IPS-18a (cell line): Measurements from ENCODE around the gene TCEA3.

Experiments
- H3K27ac ChIP-seq: one replicate; pipeline ENCODE4 v1.5.1; 2013; ENCODE audit warnings: low read length
- H3K27me3 ChIP-seq: one replicate; pipeline ENCODE4 v1.6.1; 2013; ENCODE audit warnings: mild to moderate bottlenecking, low read length; ENCODE audit not compliant: control insufficient read depth, insufficient read depth
- H3K36me3 ChIP-seq: one replicate; pipeline ENCODE4 v1.6.1; 2013; ENCODE audit warnings: low read depth, low read length; ENCODE audit not compliant: control insufficient read depth
- H3K4me1 ChIP-seq: one replicate; pipeline ENCODE4 v1.6.1; 2013; ENCODE audit warnings: low read depth, low read length; ENCODE audit not compliant: control insufficient read depth
- H3K4me3 ChIP-seq: one replicate; pipeline ENCODE4 v1.5.1; 2013; ENCODE audit warnings: low read length
- H3K9ac ChIP-seq: one replicate; pipeline ENCODE4 v1.6.1; 2013; ENCODE audit warnings: mild to moderate bottlenecking, low read length, moderate library complexity
- H3K9me3 ChIP-seq: one replicate; pipeline ENCODE4 v1.6.1; 2013; ENCODE audit warnings: low read depth, low read length; ENCODE audit not compliant: control insufficient read depth

The TCEA3 gene

DNA sequence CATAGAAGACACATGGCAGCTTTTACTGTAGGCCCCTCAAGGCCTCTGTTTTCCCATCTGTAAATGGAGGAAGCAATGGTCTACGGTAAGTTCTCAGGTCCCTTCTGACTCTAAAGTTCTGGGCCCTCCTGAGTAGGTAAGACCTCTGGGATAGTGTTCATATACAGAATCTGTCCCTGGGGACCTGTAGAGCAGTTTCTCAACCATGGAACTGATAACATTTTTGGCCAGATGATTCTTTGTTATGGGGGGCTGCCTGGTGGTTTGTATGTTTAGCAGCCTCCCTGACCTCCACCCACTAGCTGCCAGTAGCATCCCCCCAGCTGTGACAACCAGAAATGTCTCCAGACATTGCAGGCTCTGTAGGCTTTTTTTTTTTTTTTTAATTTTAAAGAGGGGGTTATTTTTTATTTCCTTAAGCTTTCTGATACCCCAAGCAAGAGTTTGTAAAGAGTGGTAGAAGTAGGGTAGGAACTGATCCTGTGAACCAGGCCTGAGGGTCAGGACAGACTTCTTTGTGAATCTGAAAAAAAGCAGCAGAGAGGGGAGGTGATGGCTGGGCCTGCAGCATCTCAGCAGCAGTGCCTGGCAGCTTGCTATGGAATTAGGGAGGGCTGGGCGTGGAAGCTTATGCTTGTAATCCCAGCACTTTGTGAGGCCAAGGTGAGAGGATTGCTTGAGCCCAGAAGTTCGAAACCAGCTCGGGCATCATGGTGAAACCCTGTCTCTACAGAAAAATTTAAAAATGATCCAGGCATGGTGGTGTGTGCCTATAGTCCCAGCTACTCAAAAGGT lies 20.2 kb upstream of the TCEA3 start:
- H3K36me3 ChIP-seq, result peaks cover 17% of the 10 kb centered on the region
- no peaks in the 10 kb centered on the region for H3K9me3 ChIP-seq
- H3K4me3 ChIP-seq, result no peak overlapping the region
- H3K9ac ChIP-seq, result no peak overlapping the region
- no peaks in the 10 kb centered on the region for H3K4me1 ChIP-seq
- no peaks in the 10 kb centered on the region for H3K27me3 ChIP-seq
- H3K27ac ChIP-seq, result no peak overlapping the region

DNA sequence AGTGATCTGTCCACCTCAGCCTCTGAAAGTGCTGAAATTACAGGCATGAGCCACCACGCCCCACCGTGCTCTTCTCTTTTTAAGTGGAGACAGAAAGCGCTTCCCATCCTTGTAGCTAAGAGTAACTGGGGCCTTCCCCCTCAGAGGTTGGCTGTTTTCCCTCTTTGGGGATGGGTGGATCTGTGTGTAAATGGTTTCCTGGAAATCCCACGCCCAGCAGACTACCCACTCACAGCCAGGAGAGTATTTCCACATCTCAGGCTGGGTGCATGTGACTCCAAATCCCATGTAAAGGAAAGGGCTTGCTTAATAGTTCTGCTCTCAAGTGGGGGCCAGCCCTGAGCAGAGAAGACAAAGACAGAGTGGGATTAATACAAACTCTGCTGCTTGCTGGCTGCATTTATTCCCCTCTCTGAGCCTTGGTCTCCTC lies 19.6 kb upstream of the TCEA3 start:
- Histone ChIP-seq H3K27me3 (no peaks in the 10 kb centered on the region), H3K9me3 (no peaks in the 10 kb centered on the region), H3K4me3 (no peak overlapping the region), H3K9ac (no peak overlapping the region), H3K27ac (no peak overlapping the region), H3K4me1 (no peaks in the 10 kb centered on the region), H3K36me3 (peaks cover 15% of the 10 kb centered on the region)

DNA sequence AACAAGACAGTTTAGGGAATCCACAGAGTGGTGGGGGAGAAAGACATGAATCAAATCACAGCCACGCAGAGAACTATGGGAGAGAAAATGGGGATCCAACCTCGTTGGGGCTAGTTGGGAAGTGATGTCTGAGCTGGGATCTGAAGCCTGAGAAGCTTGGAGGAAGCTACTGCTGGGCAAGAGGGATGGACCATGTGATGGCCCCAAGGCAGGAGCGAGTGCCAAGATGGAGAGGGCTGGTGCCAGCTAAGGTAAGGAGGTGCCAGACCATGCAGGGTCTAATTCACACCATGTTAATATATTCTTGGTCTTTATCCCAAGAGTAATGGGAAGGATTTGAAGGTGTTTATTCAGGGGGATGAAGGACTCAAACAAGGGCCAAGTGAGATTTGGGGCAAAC lies 18.2 kb upstream of the TCEA3 start:
- Histone ChIP-seq H3K36me3 (peaks cover 19% of the 10 kb centered on the region), H3K27me3 (no peaks in the 10 kb centered on the region), H3K9ac (no peak overlapping the region), H3K4me3 (no peak overlapping the region), H3K27ac (no peak overlapping the region), H3K9me3 (no peaks in the 10 kb centered on the region), H3K4me1 (no peaks in the 10 kb centered on the region)

DNA sequence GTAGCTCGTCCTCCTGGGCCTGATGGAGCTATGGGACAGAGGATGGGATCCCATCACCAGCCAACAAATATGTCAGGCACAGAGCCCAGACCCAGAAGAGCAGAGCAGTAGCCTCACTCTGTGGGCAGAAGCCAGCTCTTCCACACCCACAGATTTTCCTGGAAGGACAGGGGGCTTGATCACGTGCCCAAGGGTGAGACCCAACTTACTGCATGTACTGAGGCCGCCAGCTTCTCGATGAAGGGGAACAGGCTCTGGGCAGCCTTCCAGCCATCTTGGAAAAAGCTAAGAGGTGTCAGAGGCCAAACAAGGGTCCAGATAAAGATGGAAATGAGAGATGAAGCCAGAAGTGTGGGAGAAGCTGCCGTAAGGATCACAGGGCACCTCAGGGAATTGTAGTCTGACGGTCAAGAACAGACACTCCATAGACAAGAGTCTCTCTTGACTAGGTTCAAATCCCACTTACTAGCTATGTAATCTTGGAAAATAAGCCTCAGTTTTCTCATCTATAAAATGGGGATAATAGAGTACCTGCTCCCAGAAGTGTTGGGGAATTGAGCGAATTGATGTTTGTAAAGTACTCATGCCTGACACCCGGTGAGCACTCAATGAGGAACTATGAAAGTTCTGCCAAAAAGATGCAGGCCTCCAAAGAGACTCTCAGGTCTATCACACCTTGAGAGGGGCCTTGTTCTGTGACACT lies 17.0 kb upstream of the TCEA3 start:
- no peak overlapping the region for H3K9ac ChIP-seq
- H3K27ac ChIP-seq, result no peak overlapping the region
- no peak overlapping the region for H3K4me3 ChIP-seq
- H3K36me3 ChIP-seq, result peaks cover 19% of the 10 kb centered on the region
- H3K27me3 ChIP-seq, result no peaks in the 10 kb centered on the region
- H3K9me3 ChIP-seq, result no peaks in the 10 kb centered on the region
- H3K4me1 ChIP-seq, result no peaks in the 10 kb centered on the region

DNA sequence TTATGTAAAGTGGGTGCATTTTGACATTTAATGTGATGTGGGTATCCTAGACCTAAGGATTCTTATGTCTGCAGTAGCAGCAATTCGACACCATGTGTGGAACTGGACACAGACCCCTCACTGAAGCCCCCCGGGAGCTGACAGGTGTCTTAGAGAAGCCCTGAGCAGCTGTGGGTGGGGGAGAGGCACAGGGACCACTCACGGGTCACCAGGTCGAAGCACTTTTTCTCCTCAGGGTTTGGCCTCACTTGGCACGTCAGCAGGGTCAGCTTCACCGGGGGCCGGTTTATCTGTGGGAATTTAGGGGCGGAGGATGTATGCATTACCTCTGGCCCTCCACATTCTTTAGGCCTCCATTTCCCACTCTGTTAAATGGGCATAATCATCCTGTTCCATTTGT lies 14.0 kb upstream of the TCEA3 start:
- no peak overlapping the region for H3K4me3 ChIP-seq
- no peak overlapping the region for H3K9ac ChIP-seq
- no peaks in the 10 kb centered on the region for H3K4me1 ChIP-seq
- peaks cover 37% of the 10 kb centered on the region for H3K36me3 ChIP-seq
- H3K27me3 ChIP-seq, result no peaks in the 10 kb centered on the region
- H3K9me3 ChIP-seq, result no peaks in the 10 kb centered on the region
- H3K27ac ChIP-seq, result no peak overlapping the region

DNA sequence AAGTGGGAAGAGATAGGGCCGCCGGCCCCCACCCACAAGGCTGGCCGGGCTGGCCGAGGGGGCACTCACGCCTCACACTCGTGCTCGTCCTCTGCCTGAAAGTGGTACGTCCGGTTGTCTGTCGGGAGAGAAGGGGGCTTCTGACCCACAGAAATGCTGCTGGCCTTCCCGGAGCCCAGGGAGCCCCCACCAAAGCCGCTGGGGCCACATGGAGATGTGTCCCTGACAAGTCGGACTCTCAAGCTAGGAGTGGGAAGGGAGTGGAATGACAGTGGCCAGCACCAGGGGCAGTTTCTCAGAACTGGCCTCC lies 12.8 kb upstream of the TCEA3 start:
- peaks cover 44% of the 10 kb centered on the region for H3K36me3 ChIP-seq
- no peaks in the 10 kb centered on the region for H3K9me3 ChIP-seq
- H3K27me3 ChIP-seq, result no peaks in the 10 kb centered on the region
- peak overlapping the region; percentile 34 for H3K4me3 ChIP-seq
- H3K27ac ChIP-seq, result no peak overlapping the region
- H3K9ac ChIP-seq, result no peak overlapping the region
- H3K4me1 ChIP-seq, result no peaks in the 10 kb centered on the region

DNA sequence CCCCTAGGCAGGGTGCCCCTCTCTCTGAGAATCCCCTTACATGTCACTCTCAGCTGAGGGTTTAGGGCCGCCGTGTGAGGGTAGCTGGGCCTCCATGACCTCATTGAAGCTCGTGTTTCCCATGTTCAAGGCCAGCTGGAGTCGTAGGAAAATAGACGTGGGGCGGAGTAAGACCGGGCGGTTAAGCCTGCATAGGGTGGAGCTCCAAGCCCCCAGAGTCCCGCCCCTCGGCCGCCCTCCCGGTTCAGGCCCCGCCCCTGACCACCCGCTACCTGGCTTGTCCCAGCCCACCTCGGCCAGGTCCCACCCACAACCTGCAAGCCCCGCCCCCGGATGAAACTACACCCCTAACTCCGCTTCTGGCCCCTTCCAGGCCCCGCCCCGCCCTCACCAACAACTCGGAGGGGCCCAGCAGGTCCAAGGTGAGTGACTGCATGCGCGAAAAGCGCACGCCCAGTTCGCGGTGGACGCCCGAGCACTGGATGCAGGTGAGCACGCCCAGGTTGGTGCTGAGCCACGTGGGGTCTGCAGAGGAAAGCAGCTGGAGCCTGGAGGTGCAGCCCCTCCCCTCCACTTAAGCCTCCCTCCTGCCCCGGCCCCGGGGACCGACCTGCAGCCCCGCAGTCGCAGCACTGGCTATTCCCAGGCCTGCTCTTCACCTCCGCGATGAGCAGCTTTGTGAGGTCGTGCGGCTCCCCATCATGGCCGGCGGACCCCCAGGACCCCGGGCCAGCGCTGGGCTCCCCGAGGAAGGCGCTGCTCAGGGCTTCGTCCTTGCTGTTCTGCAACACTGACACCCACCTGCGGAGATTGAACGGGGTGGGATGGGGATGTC lies 12.2 kb upstream of the TCEA3 start:
- Histone ChIP-seq H3K9me3 (no peaks in the 10 kb centered on the region), H3K4me3 (peak overlapping the region; percentile 34), H3K9ac (no peak overlapping the region)

DNA sequence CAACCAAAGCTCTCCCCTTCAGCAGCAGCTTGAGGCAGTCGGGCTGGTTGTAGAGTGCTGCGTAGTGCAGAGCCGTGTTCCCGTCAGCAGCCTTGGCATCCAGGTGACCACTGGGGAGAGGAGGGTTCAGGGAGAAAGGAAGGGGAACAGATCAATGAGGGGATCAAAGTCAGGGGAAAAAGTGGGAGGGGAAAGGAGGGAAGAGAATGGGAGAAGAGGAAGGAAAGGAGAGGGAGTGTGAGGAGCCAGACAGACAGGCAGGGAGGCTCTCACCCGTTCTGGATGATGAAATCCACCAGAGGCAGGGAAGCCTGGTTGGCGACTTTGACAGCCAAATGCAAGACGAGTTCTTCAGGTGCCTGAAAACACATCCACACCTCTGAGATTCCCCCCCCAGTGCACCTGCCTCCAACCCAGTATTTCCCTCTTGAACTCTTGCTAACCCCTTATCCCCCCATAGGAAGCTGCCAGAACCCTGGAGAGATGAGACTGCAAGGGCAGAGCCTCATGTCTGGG lies 9.8 kb upstream of the TCEA3 start:
- Histone ChIP-seq H3K4me3 (no peak overlapping the region), H3K27ac (no peak overlapping the region), H3K36me3 (peaks cover 46% of the 10 kb centered on the region), H3K4me1 (no peaks in the 10 kb centered on the region), H3K9me3 (no peaks in the 10 kb centered on the region), H3K9ac (no peak overlapping the region), H3K27me3 (no peaks in the 10 kb centered on the region)

More for the DNA sequence above, 12.2 kb upstream of the TCEA3 start:
- H3K27me3 ChIP-seq, result no peaks in the 10 kb centered on the region
- no peaks in the 10 kb centered on the region for H3K4me1 ChIP-seq
- H3K36me3 ChIP-seq, result peaks cover 40% of the 10 kb centered on the region
- no peak overlapping the region for H3K27ac ChIP-seq

DNA sequence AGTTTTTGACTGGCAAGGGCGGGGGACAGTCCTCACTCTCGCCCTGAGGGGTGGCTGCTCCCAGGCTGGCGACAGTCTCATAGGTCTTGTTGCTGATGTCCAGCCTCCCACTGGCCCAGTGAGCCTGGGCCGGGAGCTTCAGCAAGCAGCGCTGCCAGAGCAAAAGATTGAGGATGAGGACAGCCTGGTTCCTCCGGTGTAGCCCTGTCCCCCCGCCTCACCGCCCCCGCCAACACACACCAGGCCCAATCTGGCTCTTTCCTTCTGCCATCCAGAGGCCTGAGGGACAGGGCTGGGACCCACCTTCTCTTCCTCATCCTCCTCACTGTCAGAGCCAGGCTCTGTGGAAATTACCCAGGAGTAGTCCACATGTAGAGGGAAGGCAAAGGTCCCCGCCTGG lies 8.6 kb upstream of the TCEA3 start:
- Histone ChIP-seq H3K9me3 (no peaks in the 10 kb centered on the region), H3K36me3 (peaks cover 44% of the 10 kb centered on the region), H3K27ac (no peak overlapping the region), H3K27me3 (no peaks in the 10 kb centered on the region), H3K4me1 (no peaks in the 10 kb centered on the region), H3K9ac (no peak overlapping the region), H3K4me3 (no peak overlapping the region)

DNA sequence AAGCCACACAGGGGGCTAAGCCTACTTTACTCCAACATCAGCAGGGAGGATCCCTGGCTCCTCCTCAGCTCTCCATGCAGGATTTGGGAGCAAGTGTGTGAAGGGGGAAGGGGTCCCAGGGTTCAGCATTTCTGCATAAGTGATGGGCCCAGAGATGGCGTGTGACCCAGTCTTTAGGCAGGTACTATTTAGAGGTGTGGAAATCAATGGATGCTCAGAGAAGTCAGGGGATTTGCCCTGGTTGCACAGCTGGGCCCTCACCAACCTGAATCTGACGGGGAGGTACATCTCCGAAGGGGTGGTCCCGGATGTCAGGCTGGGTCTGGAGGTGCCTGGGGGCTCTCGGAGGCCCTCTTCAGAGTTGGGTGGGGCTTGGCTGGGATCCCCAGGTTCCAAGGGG lies 6.9 kb upstream of the TCEA3 start:
- Histone ChIP-seq H3K4me3 (no peak overlapping the region), H3K9ac (no peak overlapping the region), H3K36me3 (peaks cover 44% of the 10 kb centered on the region), H3K9me3 (no peaks in the 10 kb centered on the region), H3K27me3 (peaks cover 12% of the 10 kb centered on the region), H3K4me1 (no peaks in the 10 kb centered on the region), H3K27ac (no peak overlapping the region)

DNA sequence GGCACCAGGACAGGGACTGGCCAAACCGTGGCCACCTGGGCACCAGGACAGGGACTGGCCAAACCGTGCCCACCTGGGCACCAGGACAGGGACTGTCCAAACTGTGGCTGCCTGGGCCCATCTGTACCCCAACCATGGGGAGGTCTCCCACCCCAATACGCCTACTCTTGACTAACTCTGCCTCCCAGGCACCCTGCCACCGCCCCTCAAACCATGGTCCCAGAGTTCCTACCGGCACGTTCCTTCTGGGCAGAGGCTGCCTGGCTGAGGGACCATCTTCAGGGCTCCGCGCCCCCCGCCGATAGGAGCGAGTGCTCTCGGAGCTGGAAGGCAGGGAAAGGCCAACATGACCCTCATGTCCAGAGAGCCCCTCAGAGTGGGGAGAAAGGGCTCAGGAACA lies 6.3 kb upstream of the TCEA3 start:
- H3K27ac ChIP-seq, result no peak overlapping the region
- H3K9ac ChIP-seq, result no peak overlapping the region
- H3K4me1 ChIP-seq, result no peaks in the 10 kb centered on the region
- peaks cover 43% of the 10 kb centered on the region for H3K36me3 ChIP-seq
- peaks cover 18% of the 10 kb centered on the region for H3K27me3 ChIP-seq
- H3K9me3 ChIP-seq, result no peaks in the 10 kb centered on the region
- no peak overlapping the region for H3K4me3 ChIP-seq
